Stimulated activated CD4-positive, alpha-beta T cell treated with anti-CD3 and anti-CD28 coated beads, Interleukin-15, amount 100 ng/mL, for 1 hour (primary cell): ENCODE results near the gene PRRT1B.

Experiments
- DNase-seq, 2 donors: peaks; one replicate each; pipeline ENCODE4 v3.0.0-alpha.2; 2020; ENCODE audit warnings: low read depth in 1 of 2, low spot score in 1 of 2

The PRRT1B gene

DNA sequence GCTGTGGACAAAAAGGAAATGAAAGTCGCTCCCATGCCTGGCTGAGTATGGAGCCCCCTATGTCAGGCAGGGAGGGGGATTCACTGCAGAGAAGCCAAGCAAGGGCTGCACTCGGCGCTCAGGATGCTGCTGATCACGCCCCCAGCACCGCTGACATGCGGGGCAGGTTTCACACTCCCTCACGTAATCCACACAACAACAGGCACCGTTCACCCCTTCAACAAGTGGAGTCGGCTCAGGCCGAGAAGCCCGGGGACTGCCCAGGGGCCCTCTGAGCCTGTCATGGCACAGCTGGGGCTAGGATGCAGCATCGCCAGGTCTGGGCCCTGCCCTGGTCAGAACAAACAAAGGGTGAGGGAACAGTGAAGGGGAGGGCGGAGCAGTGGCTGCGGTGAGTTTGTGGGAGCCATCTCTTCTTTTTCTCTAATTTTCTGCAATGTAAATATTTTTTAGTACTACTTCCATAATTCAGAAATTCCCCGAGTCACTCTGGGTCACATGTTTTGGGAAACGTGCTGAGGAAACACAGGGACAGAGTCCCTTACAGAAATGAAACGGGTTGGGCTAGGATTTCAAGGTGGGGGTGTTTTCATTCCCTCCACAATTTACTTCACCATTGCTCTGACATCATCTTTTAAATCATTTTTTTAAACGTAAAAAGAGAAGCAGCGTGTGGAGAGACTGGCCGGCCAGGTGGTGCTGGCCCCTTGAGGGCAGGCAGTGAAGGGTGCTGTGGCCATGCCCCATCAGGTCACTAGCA lies 49.8 kb downstream of the PRRT1B start:
- no peak for DNase-seq

DNA sequence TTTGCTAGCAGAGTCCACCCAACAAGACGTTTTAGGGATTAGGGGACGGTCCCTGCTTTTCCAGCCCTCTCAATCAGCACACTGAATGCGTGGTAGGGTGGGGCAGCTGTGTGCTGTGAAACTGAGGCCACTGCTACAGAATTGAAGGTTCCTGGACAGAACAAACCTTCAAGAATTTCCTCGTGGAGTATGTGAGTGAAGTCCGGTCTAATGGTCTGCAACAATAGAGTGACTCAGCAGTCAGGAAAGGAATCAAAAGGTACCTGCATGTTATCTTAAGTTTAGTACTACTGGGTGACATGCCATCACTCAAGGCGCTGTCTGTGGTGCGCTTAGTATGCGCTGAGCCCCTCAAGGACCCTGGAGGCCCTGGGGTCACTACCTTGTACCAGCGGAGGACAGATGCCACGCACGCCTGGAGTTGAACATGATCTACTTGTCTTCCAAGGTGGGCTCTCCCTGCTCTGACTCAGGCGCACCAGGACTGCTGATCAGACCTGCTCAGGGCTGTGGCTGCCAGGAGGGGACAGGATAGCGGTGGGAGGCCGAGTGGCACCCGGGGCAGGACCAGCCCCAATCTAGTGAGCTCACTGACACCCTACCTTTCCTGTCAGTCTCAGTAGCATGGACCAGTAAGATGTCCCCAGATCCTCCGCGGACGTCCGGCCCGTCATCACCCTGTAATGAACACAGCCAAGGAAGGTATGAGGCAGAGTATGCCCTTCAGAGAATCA lies 50.5 kb downstream of the PRRT1B start:
- DNase-seq = no peak

DNA sequence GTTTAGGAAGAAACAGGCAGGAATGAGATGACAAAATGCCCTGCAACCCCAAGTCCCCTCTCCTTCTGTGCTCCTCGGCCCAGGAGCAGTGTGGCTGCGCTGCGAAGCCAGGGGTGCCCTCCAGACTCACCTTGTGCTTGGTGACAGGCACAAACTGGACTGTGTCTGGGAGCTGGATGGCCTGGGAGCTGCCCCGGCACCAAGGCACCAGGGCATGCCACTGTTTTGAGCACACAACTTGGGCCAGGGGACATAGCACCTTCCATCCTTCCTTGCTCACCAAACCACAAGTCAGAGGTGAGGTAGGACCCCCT lies 51.1 kb downstream of the PRRT1B start:
- DNase-seq = no peak

DNA sequence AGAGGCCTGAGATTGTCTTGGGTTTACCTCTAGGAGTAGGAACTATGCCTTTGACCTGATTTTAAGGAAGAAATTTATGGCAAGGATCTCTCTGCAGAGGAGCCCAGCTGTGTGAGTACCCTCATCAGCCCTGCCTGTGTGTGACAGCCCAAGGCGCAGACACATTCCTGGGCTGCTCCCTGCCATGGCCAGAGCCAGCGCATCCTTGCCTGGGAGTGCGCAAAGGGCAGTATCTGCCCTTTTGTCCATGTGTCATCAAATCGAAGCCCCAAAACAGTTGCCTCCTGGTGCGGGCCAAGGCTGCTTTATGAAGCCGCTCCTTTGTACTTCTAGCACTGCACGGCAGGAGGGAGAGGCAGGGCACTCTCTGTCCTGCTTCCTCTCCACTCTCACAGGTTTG lies 51.9 kb downstream of the PRRT1B start:
- DNase-seq = no peak

DNA sequence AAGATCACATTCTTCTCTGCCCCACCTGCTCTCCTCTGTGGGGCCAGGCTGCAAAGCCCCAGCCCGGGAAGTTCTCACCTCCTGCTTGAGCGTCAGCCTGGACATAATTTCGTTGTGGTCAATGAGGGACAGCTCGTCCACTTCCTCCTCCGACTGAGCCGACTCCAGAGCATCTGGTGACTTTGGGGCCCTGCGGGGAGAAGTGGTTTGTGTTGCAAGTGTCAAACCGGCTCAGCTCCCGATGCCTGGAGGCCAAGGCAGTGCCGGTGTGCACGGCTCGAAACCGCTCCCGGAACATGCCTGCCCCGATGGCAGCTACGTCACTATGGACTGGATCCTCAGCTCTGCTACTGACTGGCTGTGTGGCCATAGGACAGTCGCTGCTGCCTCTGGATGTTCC lies 52.8 kb downstream of the PRRT1B start:
- no peak for DNase-seq

DNA sequence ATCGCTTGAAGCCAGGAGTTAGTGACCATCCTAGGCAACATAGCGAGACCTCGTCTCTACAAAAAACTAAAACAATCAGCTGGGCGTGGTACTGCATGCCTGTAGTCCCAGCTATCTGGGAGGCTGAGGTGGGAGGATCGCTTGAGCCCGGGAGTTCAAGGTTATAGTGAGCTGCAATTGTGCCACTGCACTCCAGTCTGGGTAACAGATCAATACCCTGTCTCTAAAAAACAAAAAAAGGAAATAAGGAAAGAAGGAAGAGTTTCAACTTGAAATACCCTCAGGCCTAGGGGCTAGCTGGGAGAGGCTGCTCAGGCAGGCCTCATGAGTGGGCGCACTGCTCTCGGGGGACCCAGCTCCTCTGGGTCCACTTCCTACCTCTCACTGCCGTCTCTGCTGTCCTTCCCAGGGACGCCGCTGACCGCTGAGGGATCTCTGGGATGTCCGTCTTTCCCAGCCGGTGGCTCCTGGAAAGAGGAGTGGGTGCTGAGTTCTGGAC lies 56.4 kb downstream of the PRRT1B start:
- no peak for DNase-seq

DNA sequence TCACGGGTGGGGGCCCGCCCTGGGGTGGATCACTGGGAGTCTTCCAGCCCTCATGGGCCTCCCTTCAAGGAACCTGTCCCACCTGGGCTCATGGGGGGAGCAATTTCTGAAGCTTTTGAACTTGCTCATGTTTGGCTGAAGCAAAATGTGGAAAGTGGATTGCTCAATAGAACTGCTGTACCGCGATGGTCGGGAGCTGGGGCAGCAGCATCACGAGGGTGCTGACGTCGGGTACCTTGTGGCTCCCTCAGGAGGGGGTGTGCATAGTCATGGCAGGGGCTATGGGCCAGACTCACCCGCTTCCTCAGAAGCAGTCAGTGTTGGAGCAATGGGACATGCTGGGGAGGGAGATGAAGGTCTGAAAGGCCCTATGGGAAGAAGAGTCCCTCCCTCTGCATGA lies 57.9 kb downstream of the PRRT1B start:
- no peak for DNase-seq

DNA sequence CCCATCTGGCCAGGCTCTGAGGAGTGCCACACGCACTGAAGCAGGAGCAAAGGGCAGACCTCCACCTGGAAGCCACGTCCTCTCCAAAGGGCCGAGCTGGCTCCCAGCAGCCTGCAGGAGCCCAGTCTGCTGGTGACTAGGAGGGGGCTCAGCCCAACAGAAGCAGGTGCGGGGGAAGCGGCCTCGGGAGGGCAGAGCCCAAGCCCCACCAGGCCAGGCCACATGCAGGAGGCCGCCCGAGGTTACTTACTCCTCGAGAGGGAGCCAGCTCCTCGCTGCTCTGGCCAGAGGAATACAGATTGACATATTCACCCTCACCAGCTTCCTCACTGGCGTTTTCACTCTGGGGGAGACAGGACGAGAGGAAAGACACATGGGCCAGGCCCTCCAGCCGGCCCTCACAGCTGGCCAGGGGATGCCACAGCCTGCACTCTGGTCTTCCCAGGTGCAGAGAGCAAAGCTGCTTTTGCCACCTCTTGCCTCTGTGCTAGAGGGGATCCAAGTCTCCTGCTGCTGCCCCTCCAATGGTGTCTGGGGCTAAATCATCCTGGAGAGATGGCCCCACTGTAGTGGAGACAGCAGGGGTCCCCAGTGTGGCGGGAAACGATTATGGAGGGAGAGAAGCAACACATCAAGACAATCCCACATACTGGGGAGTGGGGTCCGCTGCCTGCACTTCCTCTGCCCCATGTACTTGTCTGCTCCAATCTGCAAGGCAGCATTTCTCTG lies 58.6 kb downstream of the PRRT1B start:
- DNase-seq = no peak

DNA sequence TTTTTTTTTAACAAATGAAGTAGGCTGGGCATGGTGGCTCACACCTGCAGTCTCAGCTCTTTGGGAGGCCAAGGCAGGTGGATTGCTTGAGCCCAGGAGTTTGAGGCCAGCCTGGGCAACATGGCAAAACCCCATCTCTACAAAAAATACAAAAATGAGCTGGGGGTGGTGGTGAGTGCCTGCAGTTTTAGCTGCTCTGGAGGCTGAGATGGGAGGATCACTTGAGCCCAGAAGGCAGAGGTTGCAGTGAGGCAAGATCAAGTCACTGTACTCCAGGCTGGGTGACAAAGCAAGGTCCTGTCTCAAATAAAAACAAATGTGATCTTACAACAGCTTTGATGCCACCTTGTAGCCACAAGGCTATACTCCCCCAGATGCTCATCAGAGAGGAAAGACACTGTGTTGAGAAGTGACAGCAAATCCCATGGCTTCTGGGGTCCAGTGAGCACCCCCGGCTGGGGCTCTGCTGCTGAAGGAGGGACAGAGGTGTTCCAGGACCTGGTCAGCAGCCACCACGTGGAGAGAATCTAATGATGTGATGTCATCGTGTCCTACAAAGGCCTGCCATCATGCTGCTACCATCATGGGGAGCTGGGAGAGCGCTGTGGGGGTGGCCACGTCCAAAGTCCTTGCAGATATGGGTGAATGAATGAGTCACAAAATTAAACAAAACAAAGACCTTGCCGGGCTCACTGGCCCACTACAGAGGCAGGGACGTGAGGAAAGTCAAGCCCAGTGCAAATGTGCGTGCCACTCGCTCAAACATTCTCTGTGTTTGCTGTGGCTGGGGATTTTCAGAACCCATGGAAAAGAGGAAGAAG lies 60.7 kb downstream of the PRRT1B start:
- DNase-seq = no peak

DNA sequence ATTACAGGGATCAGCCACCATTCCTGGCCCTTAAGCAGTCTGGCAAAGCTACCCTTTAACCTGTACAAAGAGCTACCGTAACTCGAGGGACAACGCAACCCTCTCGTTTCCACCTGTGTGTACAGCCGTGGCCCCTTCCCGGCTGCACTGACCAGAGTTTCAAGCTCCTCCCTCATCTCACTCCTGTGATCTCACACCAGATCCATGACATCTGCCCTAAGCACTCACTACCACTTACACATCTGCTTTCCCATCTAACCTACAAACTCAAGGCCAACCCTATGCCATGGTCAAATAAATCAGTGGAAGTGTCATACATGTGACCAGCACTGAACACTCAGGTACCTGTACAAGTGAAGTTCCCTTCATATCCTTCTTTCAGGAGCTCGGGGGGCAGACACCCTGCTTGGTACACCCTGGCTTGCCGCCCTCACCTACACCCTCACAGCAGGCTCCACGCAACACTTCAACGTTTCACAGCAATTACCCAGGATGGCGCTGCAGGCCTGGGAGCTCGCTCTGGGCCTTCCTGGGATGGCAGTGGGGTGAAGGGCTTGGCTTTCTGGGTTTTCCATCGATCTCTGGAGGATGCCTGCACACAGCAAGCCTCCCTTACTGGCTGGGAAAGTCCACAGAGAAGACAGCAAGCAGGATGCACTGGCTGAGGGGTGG lies 61.7 kb downstream of the PRRT1B start:
- DNase-seq = no peak

DNA sequence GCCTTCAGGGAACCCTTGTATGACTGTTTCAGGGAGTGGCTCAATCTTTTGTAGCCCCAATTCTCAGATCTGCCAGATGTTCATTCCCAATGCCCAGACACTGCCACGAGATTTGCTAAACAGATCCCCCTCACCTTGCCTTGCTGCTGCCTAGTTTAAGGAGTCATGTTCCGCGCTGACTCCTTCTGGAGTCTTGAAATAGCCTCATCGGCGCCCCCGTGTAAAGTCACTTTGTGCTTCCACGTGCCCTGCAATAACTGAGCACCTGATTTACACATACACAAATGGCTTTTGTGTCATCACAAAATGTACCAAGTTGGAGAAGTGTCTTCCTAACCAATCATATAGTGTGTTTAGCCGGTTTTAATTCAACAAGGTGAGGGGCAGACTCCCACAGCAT lies 62.3 kb downstream of the PRRT1B start:
- no peak for DNase-seq

DNA sequence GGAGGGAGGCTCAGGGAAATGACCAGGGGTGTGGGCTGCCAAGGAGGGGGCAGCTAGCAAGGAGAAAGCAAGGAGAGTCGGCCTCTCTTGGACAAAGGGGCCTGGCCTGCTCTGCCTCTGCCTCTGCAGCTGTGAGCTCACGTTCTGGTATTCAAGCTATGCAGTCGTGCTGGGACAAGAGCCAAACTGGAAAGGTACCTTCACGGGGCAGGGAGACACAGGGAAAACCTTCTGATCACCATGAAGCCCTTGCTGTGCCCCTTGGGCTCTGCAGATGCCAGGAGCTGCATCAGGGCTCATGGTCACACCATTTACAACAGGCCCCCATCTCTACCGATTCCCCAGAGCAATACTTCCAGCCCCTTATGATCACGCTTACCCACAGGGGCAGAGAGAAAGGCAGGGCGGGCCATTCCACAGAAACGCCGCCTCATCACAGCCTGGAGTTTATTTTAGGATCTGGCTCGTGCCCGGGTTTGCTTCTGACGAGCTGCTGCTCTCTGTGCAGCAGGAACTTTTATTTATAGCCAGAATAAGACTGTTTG lies 63.2 kb downstream of the PRRT1B start:
- DNase-seq = no peak
